GM18519 (cell line): ENCODE results near the gene TUBE1.
A peak's percentile ranks its signal among the peaks of the same experiment; 100 is the strongest.

Experiments used
- ATAC-seq: cut with Tn5 transposase; IDR thresholded peaks from one replicate; pipeline ENCODE4 v1.9.1; 2021; ENCODE audit warnings: mild to moderate bottlenecking, moderate library complexity; ENCODE audit not compliant: unreplicated experiment, low FRiP score

The TUBE1 gene

DNA sequence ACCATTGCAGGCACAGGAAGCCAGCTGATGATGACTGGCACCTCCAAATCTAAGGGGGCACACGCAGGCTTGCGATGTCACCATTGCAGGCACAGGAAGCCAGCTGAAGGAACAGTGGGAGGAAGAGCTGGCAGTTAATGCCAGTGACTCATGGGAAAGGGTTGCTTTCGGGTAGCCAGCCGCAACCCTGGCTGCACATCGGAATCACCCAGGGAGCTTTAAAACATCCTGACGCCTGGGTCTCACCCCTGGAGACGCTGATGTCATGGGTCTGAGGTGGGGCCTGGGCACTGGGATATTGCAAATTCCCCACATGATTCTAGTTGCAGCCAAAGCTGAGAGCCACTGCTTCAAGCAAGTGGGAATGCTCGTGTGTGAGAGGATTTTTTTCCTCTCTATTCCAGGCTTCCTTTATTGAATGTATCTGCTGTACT is 49.5 kb downstream of the TUBE1 start:
- no peak for ATAC-seq

DNA sequence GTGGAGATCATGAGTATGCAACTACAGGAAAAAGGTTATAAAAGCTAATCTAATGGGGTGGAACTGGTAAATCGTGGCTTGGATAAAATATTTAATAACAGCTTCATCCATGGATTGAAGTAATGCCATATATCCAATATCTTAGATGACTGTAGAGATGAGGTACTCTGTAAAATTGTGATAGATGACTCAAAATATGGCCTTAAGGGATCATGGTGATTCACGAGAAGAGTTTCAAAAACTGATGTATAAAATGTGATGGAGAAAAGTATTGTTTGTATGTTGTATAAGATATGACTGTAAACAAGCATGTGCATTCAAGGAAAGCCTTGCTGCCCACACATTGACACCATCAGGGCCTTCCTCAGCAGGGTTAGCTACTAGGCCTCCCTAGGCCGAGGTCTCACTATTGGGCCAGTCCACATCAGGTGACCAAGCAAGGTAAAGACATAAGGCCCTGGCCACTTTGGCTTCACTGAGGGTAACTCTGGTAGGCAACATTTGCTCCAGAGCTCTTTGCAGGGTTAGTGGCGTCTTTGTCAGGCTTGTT is 51.1 kb downstream of the TUBE1 start:
- ATAC-seq, result no peak

- no peak for ATAC-seq
These were observed 52.7 kb downstream of the TUBE1 start for GRCh38 chr6:112034616-112034995.

GRCh38 chr6:112033791-112034615 is 53.3 kb downstream of the TUBE1 start:
- ATAC-seq, result no peak

- no peak for ATAC-seq
These were observed 54.6 kb downstream of the TUBE1 start for GRCh38 chr6:112032728-112033127.

- no peak for ATAC-seq
These were observed 55.3 kb downstream of the TUBE1 start for GRCh38 chr6:112031960-112032359.

DNA sequence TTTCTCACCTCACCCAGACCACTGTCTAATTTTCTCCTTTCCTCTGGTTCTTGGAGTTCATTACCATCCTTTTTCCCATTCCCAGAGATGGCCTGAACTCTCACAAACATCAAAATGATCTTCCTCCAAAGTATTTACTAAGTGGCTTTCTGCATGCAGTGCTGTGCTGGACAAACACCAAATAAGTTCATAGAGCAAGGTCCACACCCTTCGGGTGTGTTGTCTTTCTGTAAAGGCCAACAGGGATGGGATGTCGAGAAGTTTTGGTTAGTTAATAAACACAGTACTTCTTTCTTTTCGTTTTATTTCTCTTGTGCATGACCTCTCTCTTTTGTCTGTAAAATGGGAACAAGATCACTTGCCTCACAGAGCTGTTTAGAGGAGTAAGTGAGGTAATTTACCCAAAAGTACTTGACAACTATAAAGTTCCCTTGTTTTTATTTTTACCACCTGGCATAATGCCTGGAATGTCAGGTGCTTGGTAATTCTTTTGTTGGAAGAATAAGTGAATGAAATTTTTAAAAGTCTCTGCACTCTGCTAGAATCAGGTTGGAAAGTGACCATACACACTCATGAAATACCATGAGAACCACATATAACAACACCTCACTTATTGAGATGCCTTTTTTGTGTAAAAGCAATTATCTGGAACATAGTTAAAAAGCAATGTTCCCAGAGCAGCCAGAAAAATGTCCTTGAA is 56.2 kb downstream of the TUBE1 start:
- no peak for ATAC-seq

GRCh38 chr6:112030206-112030960 is 56.9 kb downstream of the TUBE1 start:
- no peak for ATAC-seq

DNA sequence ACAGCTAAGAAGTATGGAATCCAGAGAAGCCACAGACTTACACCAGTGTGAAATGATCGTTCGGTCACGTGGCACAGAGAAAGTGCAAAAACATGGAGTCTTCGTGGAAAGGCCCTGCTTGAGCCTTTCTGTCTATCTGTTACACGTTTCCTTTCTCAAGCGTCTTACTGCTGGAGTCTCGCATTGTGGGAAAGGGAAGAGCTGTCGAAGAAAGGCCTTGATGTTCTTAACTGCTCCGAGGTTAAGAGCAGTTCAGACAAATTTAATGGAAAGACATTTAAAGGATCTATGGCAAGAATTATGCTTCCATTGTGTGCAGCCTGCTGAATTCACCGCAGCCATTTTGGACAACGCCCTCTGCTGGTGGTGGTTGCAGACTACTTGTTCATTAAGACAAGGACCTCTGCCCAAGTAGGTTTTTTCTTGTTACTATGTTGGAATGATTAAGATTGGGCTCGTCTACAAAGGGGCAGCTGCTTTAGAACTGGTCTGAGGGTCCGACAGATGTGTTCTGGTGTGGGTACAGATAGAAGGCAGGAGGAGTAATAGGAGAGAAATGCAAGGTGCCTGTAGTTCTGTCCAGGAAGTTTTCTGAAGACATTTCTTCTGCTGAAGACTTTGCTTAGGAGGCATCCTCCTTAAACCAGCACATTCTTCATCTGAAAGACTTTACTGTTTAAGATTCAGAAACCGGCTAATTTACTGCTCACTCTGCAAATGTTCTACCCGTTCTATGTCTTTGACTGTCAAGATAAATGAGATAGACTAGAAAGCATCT is 58.0 kb downstream of the TUBE1 start:
- ATAC-seq, result peak; percentile 42

GRCh38 chr6:112027942-112028674 is 59.2 kb downstream of the TUBE1 start:
- ATAC-seq, result peak; percentile 53

- no peak for ATAC-seq
These were observed 60.3 kb downstream of the TUBE1 start for GRCh38 chr6:112026933-112027332.

- ATAC-seq, result no peak
These were observed 62.8 kb downstream of the TUBE1 start for GRCh38 chr6:112024464-112024863.

- ATAC-seq, result no peak
These were observed 64.5 kb downstream of the TUBE1 start for GRCh38 chr6:112022749-112023148.

DNA sequence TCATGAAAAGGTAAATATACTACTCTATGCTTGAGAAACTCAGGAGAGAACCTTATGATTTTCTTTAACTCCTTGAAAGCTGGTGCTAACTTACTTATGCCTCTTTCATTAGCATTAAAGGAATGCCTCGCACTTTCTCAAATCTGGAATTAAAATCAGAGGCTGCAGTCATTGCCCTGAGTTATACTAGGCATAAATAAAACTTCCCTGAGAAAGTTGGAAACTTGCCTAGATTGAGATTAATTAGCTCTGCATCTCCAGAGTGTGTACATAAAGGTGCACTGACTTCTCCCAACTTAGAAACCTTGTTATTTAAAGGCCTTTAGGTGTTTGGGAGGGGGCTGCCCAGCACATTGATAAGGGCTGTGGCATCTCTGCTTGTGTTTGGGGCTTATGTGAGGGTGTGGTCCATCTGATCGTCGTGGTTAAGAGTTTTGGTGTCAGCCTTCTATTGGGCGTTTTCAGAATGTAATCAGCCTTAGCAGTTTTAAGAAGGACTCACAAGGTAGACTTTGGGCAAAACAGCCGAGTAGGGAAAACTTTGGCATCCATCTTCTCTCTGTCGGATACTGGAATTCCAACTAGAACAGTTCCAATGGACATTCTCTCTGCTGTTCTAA is 65.5 kb downstream of the TUBE1 start:
- no peak for ATAC-seq
